NCI-H2196 (cell line): Measurements from ENCODE around the gene YTHDF1.

Source experiments
- DNase-seq: peaks from one replicate; lab custom pipeline; 2025; ENCODE audit not compliant: unreplicated experiment; lab: John Stamatoyannopoulos, UW

Gene YTHDF1

GRCh38 chr20:63210011-63210605, 5.8 kb downstream of the YTHDF1 start:
- no peak for DNase-seq

GRCh38 chr20:63208346-63208909, 7.5 kb downstream of the YTHDF1 start:
- DNase-seq = no peak

- DNase-seq = no peak
Observed at GRCh38 chr20:63206878-63207277, 9.1 kb downstream of the YTHDF1 start.

GRCh38 chr20:63205896-63206295, 10.0 kb downstream of the YTHDF1 start:
- no peak for DNase-seq

- no peak for DNase-seq
Observed at GRCh38 chr20:63204362-63204761, 11.6 kb downstream of the YTHDF1 start.

- no peak for DNase-seq
Observed at GRCh38 chr20:63202811-63203526, 13.0 kb downstream of the YTHDF1 start.

GRCh38 chr20:63202021-63202420, 13.9 kb downstream of the YTHDF1 start:
- DNase-seq = no peak

GRCh38 chr20:63198606-63199005, 17.3 kb downstream of the YTHDF1 start:
- no peak for DNase-seq

GRCh38 chr20:63196768-63197470, 19.0 kb downstream of the YTHDF1 start:
- no peak for DNase-seq

- no peak for DNase-seq
Observed at GRCh38 chr20:63194797-63195173, 21.1 kb downstream of the YTHDF1 start.

GRCh38 chr20:63194007-63194796, 21.7 kb downstream of the YTHDF1 start:
- DNase-seq = no peak

- no peak for DNase-seq
Observed at GRCh38 chr20:63192721-63193120, 23.2 kb downstream of the YTHDF1 start.

GRCh38 chr20:63191400-63191799, 24.5 kb downstream of the YTHDF1 start:
- DNase-seq = peak; percentile 100

GRCh38 chr20:63190828-63191227, 25.1 kb downstream of the YTHDF1 start:
- DNase-seq = no peak

- DNase-seq = no peak
Observed at GRCh38 chr20:63189846-63190559, 25.9 kb downstream of the YTHDF1 start.

- DNase-seq = no peak
Observed at GRCh38 chr20:63189322-63189642, 26.6 kb downstream of the YTHDF1 start.

- no peak for DNase-seq
Observed at GRCh38 chr20:63188641-63189321, 27.1 kb downstream of the YTHDF1 start.

- DNase-seq = no peak
Observed at GRCh38 chr20:63188159-63188442, 27.8 kb downstream of the YTHDF1 start.

- no peak for DNase-seq
Observed at GRCh38 chr20:63187338-63188158, 28.4 kb downstream of the YTHDF1 start.
